GM12878 (cell line): ENCODE data around the gene ACD.

Experiments used
- BMI1 ChIP-seq: fragments of 450-650 bp; IDR thresholded peaks from 2 replicates; pipeline ENCODE4 v1.6.1; 2016; ENCODE audit warnings: mild to moderate bottlenecking, moderate library complexity, borderline replicate concordance
- NR2C2 ChIP-seq: IDR thresholded peaks from 2 replicates; pipeline ENCODE4 v1.6.1; 2011; ENCODE audit warnings: borderline replicate concordance, low read depth; ENCODE audit not compliant: control insufficient read depth, insufficient read length
- SRF ChIP-seq, 2 experiments: IDR thresholded peaks; 2 replicates each; pipeline ENCODE4 v1.6.1; 2011; ENCODE audit warnings: low read depth in 2 of 2, low read length in 2 of 2, mild to moderate bottlenecking in 1 of 2, moderate library complexity in 1 of 2
- TARDBP ChIP-seq: IDR thresholded peaks from 2 replicates; pipeline ENCODE4 v1.6.1; 2016; ENCODE audit warnings: borderline replicate concordance
- TCF7 ChIP-seq: IDR thresholded peaks from 2 replicates; pipeline ENCODE4 v1.6.1; 2014; ENCODE audit warnings: antibody characterized with exemption, borderline replicate concordance

GRCh38 chr16:67613808-67614207, 46.3 kb downstream of the ACD start:
- TF ChIP-seq NR2C2 = no peak
- no peak for TF ChIP-seq TCF7
- TF ChIP-seq TARDBP = no peak
- no peak for TF ChIP-seq BMI1
- no peak for TF ChIP-seq SRF (IDR thresholded peaks at IDR 0.05; ENCODE audit: low read depth in 2 of 2, low read length in 2 of 2)
